IPS-18a (cell line): Measurements from ENCODE around the gene MYH16.

ENCODE experiments used
- H3K27ac ChIP-seq: one replicate; pipeline ENCODE4 v1.5.1; 2013; ENCODE audit warnings: low read length
- H3K27me3 ChIP-seq: one replicate; pipeline ENCODE4 v1.6.1; 2013; ENCODE audit warnings: mild to moderate bottlenecking, low read length; ENCODE audit not compliant: control insufficient read depth, insufficient read depth
- H3K36me3 ChIP-seq: one replicate; pipeline ENCODE4 v1.6.1; 2013; ENCODE audit warnings: low read depth, low read length; ENCODE audit not compliant: control insufficient read depth
- H3K4me1 ChIP-seq: one replicate; pipeline ENCODE4 v1.6.1; 2013; ENCODE audit warnings: low read depth, low read length; ENCODE audit not compliant: control insufficient read depth
- H3K4me3 ChIP-seq: one replicate; pipeline ENCODE4 v1.5.1; 2013; ENCODE audit warnings: low read length
- H3K9ac ChIP-seq: one replicate; pipeline ENCODE4 v1.6.1; 2013; ENCODE audit warnings: mild to moderate bottlenecking, low read length, moderate library complexity
- H3K9me3 ChIP-seq: one replicate; pipeline ENCODE4 v1.6.1; 2013; ENCODE audit warnings: low read depth, low read length; ENCODE audit not compliant: control insufficient read depth

MYH16 gene

GRCh38 chr7:99243751-99244337 lies 28.8 kb upstream of the MYH16 start:
- no peaks in the 10 kb centered on the region for H3K4me1 ChIP-seq
- no peaks in the 10 kb centered on the region for H3K36me3 ChIP-seq
- H3K4me3 ChIP-seq = no peak overlapping the region
- no peaks in the 10 kb centered on the region for H3K27me3 ChIP-seq
- H3K9ac ChIP-seq = no peak overlapping the region
- no peaks in the 10 kb centered on the region for H3K9me3 ChIP-seq
- no peak overlapping the region for H3K27ac ChIP-seq

GRCh38 chr7:99244939-99245338 lies 27.7 kb upstream of the MYH16 start:
- no peaks in the 10 kb centered on the region for H3K4me1 ChIP-seq
- H3K9me3 ChIP-seq = no peaks in the 10 kb centered on the region
- H3K27me3 ChIP-seq = no peaks in the 10 kb centered on the region
- H3K36me3 ChIP-seq = no peaks in the 10 kb centered on the region
- H3K4me3 ChIP-seq = no peak overlapping the region
- H3K27ac ChIP-seq = no peak overlapping the region
- H3K9ac ChIP-seq = no peak overlapping the region

- H3K4me3 ChIP-seq = no peak overlapping the region
- no peaks in the 10 kb centered on the region for H3K4me1 ChIP-seq
- no peaks in the 10 kb centered on the region for H3K27me3 ChIP-seq
- H3K27ac ChIP-seq = no peak overlapping the region
- no peaks in the 10 kb centered on the region for H3K36me3 ChIP-seq
- H3K9ac ChIP-seq = no peak overlapping the region
- no peaks in the 10 kb centered on the region for H3K9me3 ChIP-seq
Measured at GRCh38 chr7:99248391-99249095, 24.1 kb upstream of the MYH16 start.

- Histone ChIP-seq H3K27me3 (no peaks in the 10 kb centered on the region), H3K27ac (no peak overlapping the region), H3K4me3 (no peak overlapping the region), H3K9ac (no peak overlapping the region), H3K9me3 (no peaks in the 10 kb centered on the region), H3K36me3 (no peaks in the 10 kb centered on the region), H3K4me1 (no peaks in the 10 kb centered on the region)
Measured at GRCh38 chr7:99249985-99250575, 22.6 kb upstream of the MYH16 start.

GRCh38 chr7:99252166-99252895 lies 20.3 kb upstream of the MYH16 start:
- no peak overlapping the region for H3K4me3 ChIP-seq
- H3K36me3 ChIP-seq = no peaks in the 10 kb centered on the region
- no peaks in the 10 kb centered on the region for H3K27me3 ChIP-seq
- no peaks in the 10 kb centered on the region for H3K4me1 ChIP-seq
- H3K27ac ChIP-seq = no peak overlapping the region
- no peaks in the 10 kb centered on the region for H3K9me3 ChIP-seq
- H3K9ac ChIP-seq = no peak overlapping the region

GRCh38 chr7:99253369-99253768 lies 19.3 kb upstream of the MYH16 start:
- Histone ChIP-seq H3K9me3 (no peaks in the 10 kb centered on the region), H3K9ac (no peak overlapping the region), H3K4me1 (no peaks in the 10 kb centered on the region), H3K36me3 (no peaks in the 10 kb centered on the region), H3K4me3 (no peak overlapping the region), H3K27ac (no peak overlapping the region), H3K27me3 (no peaks in the 10 kb centered on the region)

GRCh38 chr7:99254390-99254789 lies 18.2 kb upstream of the MYH16 start:
- no peak overlapping the region for H3K4me3 ChIP-seq
- H3K9me3 ChIP-seq = no peaks in the 10 kb centered on the region
- H3K36me3 ChIP-seq = no peaks in the 10 kb centered on the region
- H3K4me1 ChIP-seq = no peaks in the 10 kb centered on the region
- no peak overlapping the region for H3K9ac ChIP-seq
- no peak overlapping the region for H3K27ac ChIP-seq
- no peaks in the 10 kb centered on the region for H3K27me3 ChIP-seq

- Histone ChIP-seq H3K9ac (no peak overlapping the region), H3K4me1 (no peaks in the 10 kb centered on the region), H3K27me3 (no peaks in the 10 kb centered on the region), H3K9me3 (no peaks in the 10 kb centered on the region), H3K27ac (no peak overlapping the region), H3K4me3 (no peak overlapping the region), H3K36me3 (no peaks in the 10 kb centered on the region)
Measured at GRCh38 chr7:99255463-99255862, 17.2 kb upstream of the MYH16 start.

GRCh38 chr7:99257065-99257464 lies 15.6 kb upstream of the MYH16 start:
- Histone ChIP-seq H3K4me3 (no peak overlapping the region), H3K4me1 (no peaks in the 10 kb centered on the region), H3K27me3 (no peaks in the 10 kb centered on the region), H3K9ac (no peak overlapping the region), H3K9me3 (no peaks in the 10 kb centered on the region), H3K27ac (no peak overlapping the region), H3K36me3 (no peaks in the 10 kb centered on the region)

GRCh38 chr7:99257675-99258074 lies 15.0 kb upstream of the MYH16 start:
- Histone ChIP-seq H3K36me3 (no peaks in the 10 kb centered on the region), H3K27me3 (no peaks in the 10 kb centered on the region), H3K27ac (no peak overlapping the region), H3K4me3 (no peak overlapping the region), H3K4me1 (no peaks in the 10 kb centered on the region), H3K9ac (no peak overlapping the region), H3K9me3 (no peaks in the 10 kb centered on the region)

GRCh38 chr7:99258501-99258900 lies 14.1 kb upstream of the MYH16 start:
- H3K4me1 ChIP-seq = no peaks in the 10 kb centered on the region
- H3K9me3 ChIP-seq = no peaks in the 10 kb centered on the region

More at GRCh38 chr7:99258501-99258900, 14.1 kb upstream of the MYH16 start:
- no peak overlapping the region for H3K27ac ChIP-seq
- H3K4me3 ChIP-seq = no peak overlapping the region
- H3K27me3 ChIP-seq = no peaks in the 10 kb centered on the region
- H3K36me3 ChIP-seq = no peaks in the 10 kb centered on the region
- no peak overlapping the region for H3K9ac ChIP-seq
